ENCODE results near the gene IGFBP1. TPM values are rescaled to one million over a fixed set of nuclear protein-coding genes. Genes with fewer than 3 reads are reported as not detected.

The IGFBP1 gene
- total RNA-seq, 1 donor from 2014 or later: 0.30 TPM

GRCh38 chr7:45893996-45894664, 5.8 kb downstream of the IGFBP1 start:
- TF ChIP-seq CTCF (IDR thresholded peaks at IDR 0.05): no peak

GRCh38 chr7:45894665-45895062, 6.4 kb downstream of the IGFBP1 start:
- Mint-ChIP-seq H3K36me3 (ENCODE audit: low read depth) (no peaks in the 10 kb centered on the region), H3K4me3 (ENCODE audit: unreplicated experiment) (no peak overlapping the region), H3K27me3 (ENCODE audit: low read depth) (no peaks in the 10 kb centered on the region), H3K27ac (ENCODE audit: unreplicated experiment) (no peak overlapping the region), H3K9me3 (ENCODE audit: low read depth) (no peaks in the 10 kb centered on the region), H3K4me1 (ENCODE audit: low read depth) (peaks cover 9% of the 10 kb centered on the region)
- no peak for DNase-seq (ENCODE audit: low spot score)
- no peak for TF ChIP-seq CTCF (IDR thresholded peaks at IDR 0.05)

More at GRCh38 chr7:45893996-45894664, 5.8 kb downstream of the IGFBP1 start:
- Mint-ChIP-seq H3K36me3 (ENCODE audit: low read depth) (no peaks in the 10 kb centered on the region), H3K4me3 (ENCODE audit: unreplicated experiment) (no peak overlapping the region), H3K9me3 (ENCODE audit: low read depth) (no peaks in the 10 kb centered on the region), H3K4me1 (ENCODE audit: low read depth) (peaks cover 15% of the 10 kb centered on the region), H3K27me3 (ENCODE audit: low read depth) (no peaks in the 10 kb centered on the region), H3K27ac (ENCODE audit: unreplicated experiment) (no peak overlapping the region)
- no peak for DNase-seq (ENCODE audit: low spot score)

- no peak for DNase-seq (ENCODE audit: low spot score)
- Mint-ChIP-seq H3K9me3 (ENCODE audit: low read depth) (no peaks in the 10 kb centered on the region), H3K4me3 (ENCODE audit: unreplicated experiment) (no peak overlapping the region), H3K36me3 (ENCODE audit: low read depth) (no peaks in the 10 kb centered on the region), H3K4me1 (ENCODE audit: low read depth) (peaks cover 3% of the 10 kb centered on the region), H3K27ac (ENCODE audit: unreplicated experiment) (no peak overlapping the region), H3K27me3 (ENCODE audit: low read depth) (no peaks in the 10 kb centered on the region)
- no peak for TF ChIP-seq CTCF (IDR thresholded peaks at IDR 0.05)
Measured at GRCh38 chr7:45897042-45897690, 8.9 kb downstream of the IGFBP1 start.

- Mint-ChIP-seq H3K27me3 (ENCODE audit: low read depth) (no peaks in the 10 kb centered on the region), H3K36me3 (ENCODE audit: low read depth) (no peaks in the 10 kb centered on the region), H3K27ac (ENCODE audit: unreplicated experiment) (no peak overlapping the region), H3K4me1 (ENCODE audit: low read depth) (peaks cover 3% of the 10 kb centered on the region), H3K4me3 (ENCODE audit: unreplicated experiment) (no peak overlapping the region), H3K9me3 (ENCODE audit: low read depth) (no peaks in the 10 kb centered on the region)
- no peak for TF ChIP-seq CTCF (IDR thresholded peaks at IDR 0.05)
- no peak for DNase-seq (ENCODE audit: low spot score)
Measured at GRCh38 chr7:45898222-45898621, 9.9 kb downstream of the IGFBP1 start.

GRCh38 chr7:45901566-45901965, 13.3 kb downstream of the IGFBP1 start:
- Mint-ChIP-seq H3K27ac (ENCODE audit: unreplicated experiment) (no peak overlapping the region), H3K4me1 (ENCODE audit: low read depth) (peaks cover 3% of the 10 kb centered on the region), H3K4me3 (ENCODE audit: unreplicated experiment) (no peak overlapping the region), H3K9me3 (ENCODE audit: low read depth) (peaks cover 7% of the 10 kb centered on the region), H3K36me3 (ENCODE audit: low read depth) (no peaks in the 10 kb centered on the region), H3K27me3 (ENCODE audit: low read depth) (no peaks in the 10 kb centered on the region)
- no peak for DNase-seq (ENCODE audit: low spot score)
- TF ChIP-seq CTCF (IDR thresholded peaks at IDR 0.05): no peak

Data from chondrocyte (in vitro differentiated cells).